Measurements from ENCODE around the gene C4A.

- no peak for TF ChIP-seq STAT3 (IDR thresholded peaks at IDR 0.05; ENCODE audit: low read depth, low read length)
- TF ChIP-seq REST (IDR thresholded peaks at IDR 0.05; ENCODE audit: low read depth, low read length) = no peak
- TF ChIP-seq CTCF (IDR thresholded peaks at IDR 0.05 in 2 of 3, conservative IDR thresholded peaks at IDR 0.05 in 1 of 3; ENCODE audit: control insufficient read depth in 2 of 3, extremely low read depth in 1 of 3, insufficient read depth in 1 of 3, low read depth in 3 of 3, low read length in 3 of 3) = no peak
- no peak for TF ChIP-seq CREB1 (IDR thresholded peaks at IDR 0.05; ENCODE audit: low read depth)
- TF ChIP-seq EGR1 (IDR thresholded peaks at IDR 0.05; ENCODE audit: borderline replicate concordance in 1 of 2, low read depth in 2 of 2, low read length in 2 of 2) = no peak
- no peak for TF ChIP-seq POLR2A (IDR thresholded peaks at IDR 0.05; ENCODE audit: low read depth, low read length)
- TF ChIP-seq EP300 (IDR thresholded peaks at IDR 0.05; ENCODE audit: borderline replicate concordance in 1 of 2, control insufficient read depth in 1 of 2, low read depth in 2 of 2, low read length in 2 of 2) = no peak
- no peak for TF ChIP-seq DPF2 (IDR thresholded peaks at IDR 0.05)
- no peak for TF ChIP-seq ZNF384 (IDR thresholded peaks at IDR 0.05; ENCODE audit: borderline replicate concordance, low read depth, low read length)
- TF ChIP-seq MTA2 (IDR thresholded peaks at IDR 0.05; ENCODE audit: low read depth) = no peak
Measured at GRCh38 chr6:31961616-31962015, 20.2 kb upstream of the C4A start.

Data from GM12878 (cell line).